Left lobe of liver (tissue), 2 donors: ENCODE data around the gene PTPRQ. TPM values are rescaled to one million over a fixed set of nuclear protein-coding genes. Genes with fewer than 3 reads are reported as not detected.
"Not testable (repeated sequence)": the region's sequence is repeated elsewhere in the genome, so short reads cannot be mapped to it uniquely, and the experiment has no call there.

Source experiments
- ATAC-seq: fragments of 200-7000 bp; cut with Tn5 transposase; one replicate; pipeline ENCODE4 v1.9.1; 2020; ENCODE audit warnings: mild to moderate bottlenecking, moderate library complexity
- DNase-seq: peaks from one replicate; pipeline ENCODE4 v3.0.0-alpha.2; 2020; ENCODE audit warnings: low spot score
- total RNA-seq: library from RNA; stranded (reverse); gene quantifications from one replicate; pipeline ENCODE4 v1.2.1, GENCODE V29; 2021
- donor health status: DM: no; HTN: no; CAD: no; lungs with moderate emphysema.
- donor health status: DM: no; HTN: yes; CAD: no.

The PTPRQ gene
- total RNA-seq, result 0.30 TPM

- ATAC-seq, result no peak
- DNase-seq, result no peak
Measured at GRCh38 chr12:80443974-80444666, at the start of gene PTPRQ. TSS of gene PTPRQ (plus strand) at chr12:80444235. CDS start at chr12:80444346, 111 bp downstream.

GRCh38 chr12:80400571-80400991 is 43.5 kb upstream of the PTPRQ start:
- no peak for ATAC-seq
- no peak for DNase-seq

- no peak for ATAC-seq
- no peak for DNase-seq
Measured at GRCh38 chr12:80401191-80401590, 42.8 kb upstream of the PTPRQ start.

GRCh38 chr12:80404629-80405028 is 39.4 kb upstream of the PTPRQ start:
- no peak for DNase-seq
- ATAC-seq, result no peak

- DNase-seq (no peak), ATAC-seq (no peak)
Measured at GRCh38 chr12:80406253-80406652, 37.8 kb upstream of the PTPRQ start.

- ATAC-seq, result no peak
- no peak for DNase-seq
Measured at GRCh38 chr12:80411787-80412186, 32.2 kb upstream of the PTPRQ start.

GRCh38 chr12:80412343-80412953 is 31.6 kb upstream of the PTPRQ start:
- ATAC-seq (peak; percentile 89), DNase-seq (no peak)

GRCh38 chr12:80413462-80413861 is 30.6 kb upstream of the PTPRQ start:
- ATAC-seq (no peak), DNase-seq (no peak)

- ATAC-seq, result no peak
- no peak for DNase-seq
Measured at GRCh38 chr12:80415466-80415865, 28.6 kb upstream of the PTPRQ start.

- no peak for ATAC-seq
Measured at GRCh38 chr12:80419644-80420043, 24.4 kb upstream of the PTPRQ start.

GRCh38 chr12:80420075-80420474 is 24.0 kb upstream of the PTPRQ start:
- ATAC-seq, result no peak
- no peak for DNase-seq

More at GRCh38 chr12:80419644-80420043, 24.4 kb upstream of the PTPRQ start:
- no peak for DNase-seq

GRCh38 chr12:80422550-80422949 is 21.5 kb upstream of the PTPRQ start:
- DNase-seq (no peak), ATAC-seq (no peak)

GRCh38 chr12:80432061-80432460 is 12.0 kb upstream of the PTPRQ start:
- ATAC-seq (no peak), DNase-seq (no peak)

GRCh38 chr12:80441921-80442320 is 2.1 kb upstream of the PTPRQ start:
- no peak for ATAC-seq
- no peak for DNase-seq

- DNase-seq, result no peak
- ATAC-seq, result no peak
Measured at GRCh38 chr12:80442426-80443222, 1.4 kb upstream of the PTPRQ start.

GRCh38 chr12:80445083-80445793 is 1.2 kb downstream of the PTPRQ start:
- ATAC-seq, result no peak
- no peak for DNase-seq

- ATAC-seq (peak; percentile 63), DNase-seq (no peak)
Measured at GRCh38 chr12:80456513-80456912, 12.5 kb downstream of the PTPRQ start.

GRCh38 chr12:80460972-80461371 is 16.9 kb downstream of the PTPRQ start:
- DNase-seq (no peak), ATAC-seq (no peak)

- not testable (repeated sequence) for DNase-seq, ATAC-seq
Measured at GRCh38 chr12:80461851-80462250, 17.8 kb downstream of the PTPRQ start.

GRCh38 chr12:80469681-80470080 is 25.6 kb downstream of the PTPRQ start:
- ATAC-seq, result no peak

GRCh38 chr12:80470403-80470802 is 26.4 kb downstream of the PTPRQ start:
- DNase-seq, result no peak
- ATAC-seq, result no peak

More at GRCh38 chr12:80469681-80470080, 25.6 kb downstream of the PTPRQ start:
- no peak for DNase-seq
